HCT116 (cell line): ENCODE measurements around the gene ISM1. TPM values are rescaled to one million over a fixed set of nuclear protein-coding genes. Genes with fewer than 3 reads are reported as not detected.

Experiments used
- ATAC-seq: fragments of 200-7000 bp; cut with Tn5 transposase; 2 replicates; pipeline ENCODE4 v1.9.1; 2020; ENCODE audit warnings: mild to moderate bottlenecking, moderate library complexity
- BruUV-seq: library from RNA; stranded (reverse); fragments of 400-500 nt; replicated peaks from 2 replicates; lab custom pipeline; 2021; lab: Mats Ljungman, UMichigan
- CTCF ChIA-PET: fragments of 300-600 bp; sonication (Branson Sonifier 250); formaldehyde crosslinking; loops from one replicate; lab custom pipeline; 2021; ENCODE audit warnings: antibody characterized with exemption; lab: Charles Lee
- POLR2A ChIA-PET: fragments of 300-600, 350-600 bp; sonication (Branson Sonifier 250); formaldehyde crosslinking; loops from one replicate; lab custom pipeline; 2021; ENCODE audit warnings: antibody characterized with exemption; lab: Charles Lee
- RAD21 ChIA-PET, 2 experiments: fragments of 300-600 bp; sonication (Branson Sonifier 250); formaldehyde crosslinking; loops; one replicate each; lab custom pipeline; 2023; ENCODE audit warnings: low total read pairs in 2 of 2; ENCODE audit not compliant: uncharacterized antibody in 2 of 2, unreplicated experiment in 2 of 2, low non-redundant PET in 1 of 2; lab: Charles Lee
- DNase-seq: peaks from one replicate; pipeline ENCODE4 v3.0.0-alpha.2; 2010; ENCODE audit warnings: low read depth, low spot score
- H2AFZ ChIP-seq: fragments of 200-600 bp; shearing (Covaris generic), sonication (generic); 2 replicates; pipeline ENCODE4 v1.6.1; 2017; ENCODE audit warnings: low read depth, mixed run types, mixed read lengths, antibody characterized with exemption, low read length; ENCODE audit not compliant: poor library complexity, severe bottlenecking
- H3K27ac ChIP-seq: 2 replicates; pipeline ENCODE4 v1.5.1; 2012; ENCODE audit warnings: low read depth, low read length
- H3K27me3 ChIP-seq: fragments of 200-600 bp; sonication (generic); 2 replicates; pipeline ENCODE4 v1.6.1; 2016; ENCODE audit warnings: mixed run types, low read length, mixed read lengths; ENCODE audit not compliant: insufficient read depth
- H3K36me3 ChIP-seq, 2 experiments: fragments of 200-500 bp in 1 of 2; fragments of 200-600 bp in 1 of 2; sonication (Bioruptor generic) in 1 of 2; sonication (generic) in 1 of 2; 2 replicates each; pipeline versions ENCODE4 v1.5.1 to v1.6.1; 2014 to 2016; ENCODE audit warnings: low read length in 2 of 2, inconsistent platforms in 1 of 2, mixed read lengths in 1 of 2, mixed run types in 1 of 2; ENCODE audit not compliant: insufficient read depth in 2 of 2, control insufficient read depth in 1 of 2
- H3K4me1 ChIP-seq, 2 experiments: fragments of 200-600 bp in 1 of 2; sonication (generic) in 1 of 2; 2 replicates each; pipeline versions ENCODE4 v1.5.1 to v1.6.1; 2012 to 2017; ENCODE audit warnings: low read length in 2 of 2, inconsistent platforms in 1 of 2, mild to moderate bottlenecking in 1 of 2, mixed read lengths in 1 of 2, mixed run types in 1 of 2, moderate library complexity in 1 of 2; ENCODE audit not compliant: insufficient read depth in 2 of 2, control insufficient read depth in 1 of 2
- H3K4me2 ChIP-seq: fragments of 200-600 bp; sonication (generic); 2 replicates; pipeline ENCODE4 v1.6.1; 2017; ENCODE audit warnings: mixed run types, low read length, mixed read lengths
- H3K4me3 ChIP-seq, 2 experiments: fragments of 200-600 bp in 1 of 2; sonication (generic) in 1 of 2; replicated peaks in 1 of 2; 2 replicates each; pipeline ENCODE4 v1.5.1; 2011 to 2016; ENCODE audit warnings: low read length in 2 of 2, control low read depth in 1 of 2, low read depth in 1 of 2, mild to moderate bottlenecking in 1 of 2, mixed read lengths in 1 of 2, mixed run types in 1 of 2
- H3K79me2 ChIP-seq: fragments of 200-600 bp; sonication (generic); 2 replicates; pipeline ENCODE4 v1.6.1; 2017; ENCODE audit warnings: mild to moderate bottlenecking, mixed run types, low read length, moderate library complexity, mixed read lengths; ENCODE audit not compliant: insufficient read depth
- H3K9ac ChIP-seq: fragments of 200-600 bp; sonication (generic); 2 replicates; pipeline ENCODE4 v1.6.1; 2016; ENCODE audit warnings: low read length, mixed read lengths
- H3K9me2 ChIP-seq: fragments of 200-600 bp; sonication (generic), shearing (Covaris generic); 2 replicates; pipeline ENCODE4 v1.6.1; 2017; ENCODE audit warnings: mixed run types, mild to moderate bottlenecking, moderate library complexity; ENCODE audit not compliant: insufficient read depth
- H3K9me3 ChIP-seq, 2 experiments: fragments of 200-500 bp in 1 of 2; fragments of 200-600 bp in 1 of 2; sonication (Bioruptor generic) in 1 of 2; sonication (generic) in 1 of 2; 2 replicates each; pipeline ENCODE4 v1.6.1; 2014 to 2017; ENCODE audit warnings: low read length in 2 of 2, mixed read lengths in 2 of 2, inconsistent platforms in 1 of 2, low read depth in 1 of 2, mild to moderate bottlenecking in 1 of 2, mixed run types in 1 of 2, moderate library complexity in 1 of 2; ENCODE audit not compliant: control insufficient read depth in 1 of 2, insufficient read depth in 1 of 2
- H4K20me1 ChIP-seq: fragments of 200-600 bp; sonication (generic), shearing (Covaris generic); 2 replicates; pipeline ENCODE4 v1.6.1; 2017; ENCODE audit warnings: mixed run types, mild to moderate bottlenecking, moderate library complexity; ENCODE audit not compliant: insufficient read depth
- CEBPB ChIP-seq: IDR thresholded peaks from 2 replicates; pipeline ENCODE4 v1.6.1; 2012; ENCODE audit warnings: low read depth
- EGR1 ChIP-seq: IDR thresholded peaks from 2 replicates; pipeline ENCODE4 v1.6.1; 2012; ENCODE audit warnings: low read depth
- ELF1 ChIP-seq: IDR thresholded peaks from 2 replicates; pipeline ENCODE4 v1.6.1; 2012; ENCODE audit warnings: low read depth, borderline replicate concordance
- EZH2 ChIP-seq: fragments of 200-600 bp; sonication (generic); IDR thresholded peaks from 2 replicates; pipeline ENCODE4 v1.6.1; 2017; ENCODE audit warnings: antibody characterized with exemption, mixed run types
- RAD21 ChIP-seq: IDR thresholded peaks from 2 replicates; pipeline ENCODE4 v1.6.1; 2012; ENCODE audit warnings: low read depth, mild to moderate bottlenecking
- ZFX ChIP-seq: fragments of 450-650 bp; IDR thresholded peaks from 2 replicates; pipeline ENCODE4 v1.6.1; 2017
- intact Hi-C: fragments of 100-400 bp; cut with micrococcal nuclease; formaldehyde crosslinking; loops from 2 replicates; pipeline ENCODE4 v1.10.0; 2022
- total RNA-seq: library from RNA; stranded (reverse); gene quantifications from one replicate; pipeline ENCODE4 v1.2.1, GENCODE V29; 2021; ENCODE audit not compliant: unreplicated experiment
- TF ChIP-seq, protein P1 (sequence below): IDR thresholded peaks from 2 replicates; pipeline ENCODE4 v1.6.1; 2012
- TF ChIP-seq, protein P2 (sequence below): IDR thresholded peaks from 2 replicates; pipeline ENCODE4 v1.6.1; 2012
- TF ChIP-seq, protein P3 (sequence below), 3 experiments: fragments of 200-600 bp in 1 of 3; sonication (generic) in 1 of 3; IDR thresholded peaks in 2 of 3; conservative IDR thresholded peaks in 1 of 3; 2 replicates each; pipeline ENCODE4 v1.5.1; 2012 to 2017; ENCODE audit warnings: low read depth in 2 of 3, low read length in 2 of 3, antibody characterized with exemption in 1 of 3, borderline replicate concordance in 1 of 3, control low read depth in 1 of 3, mild to moderate bottlenecking in 1 of 3, mixed read lengths in 1 of 3, mixed run types in 1 of 3, moderate library complexity in 1 of 3; ENCODE audit not compliant: insufficient read depth in 1 of 3

The ISM1 gene
- total RNA-seq, 1 experiment from 2014 or later: 0.37 TPM

DNA sequence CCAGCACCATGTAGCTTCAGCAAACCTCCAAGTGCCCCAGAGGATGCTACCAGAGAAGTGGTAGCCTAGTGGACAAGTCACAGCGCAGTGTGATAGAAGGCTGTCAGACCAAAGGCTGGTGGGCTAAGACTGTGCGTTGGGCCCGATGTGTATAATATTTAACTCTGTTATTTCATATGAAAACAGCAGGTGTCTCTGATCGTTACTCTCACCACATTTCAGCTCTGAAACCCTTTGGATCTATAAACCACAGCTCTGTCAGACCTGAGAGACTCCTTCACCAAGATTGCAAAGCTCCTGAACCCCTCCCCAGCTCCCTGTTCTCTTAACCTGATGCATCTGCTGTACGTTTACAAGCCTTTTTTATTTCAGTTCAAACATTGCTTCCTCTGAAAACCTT is 43.8 kb downstream of the ISM1 start:
- POLR2A ChIA-PET: no interaction called here
- intact Hi-C loops: no loop called here
- Histone ChIP-seq H3K4me2 (no peak overlapping the region), H3K9ac (no peak overlapping the region), H3K79me2 (no peaks in the 10 kb centered on the region), H3K4me3 (no peak overlapping the region), H4K20me1 (no peaks in the 10 kb centered on the region), H3K4me1 (peaks cover 6 to 9% of the 10 kb centered on the region in 2 experiments; a peak in 3 of 4 replicates), H3K9me3 (no peaks in the 10 kb centered on the region), H3K9me2 (no peaks in the 10 kb centered on the region), H3K27ac (no peak overlapping the region), H3K27me3 (no peaks in the 10 kb centered on the region), H3K36me3 (no peaks in the 10 kb centered on the region), H2AFZ (no peak overlapping the region)
- TF ChIP-seq RAD21 (no peak), ZFX (no peak), ELF1 (no peak), EZH2 (no peak), EGR1 (no peak), CEBPB (no peak)
- TF ChIP-seq, protein P1, sequence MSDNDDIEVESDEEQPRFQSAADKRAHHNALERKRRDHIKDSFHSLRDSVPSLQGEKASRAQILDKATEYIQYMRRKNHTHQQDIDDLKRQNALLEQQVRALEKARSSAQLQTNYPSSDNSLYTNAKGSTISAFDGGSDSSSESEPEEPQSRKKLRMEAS: no peak
- TF ChIP-seq, protein P2, sequence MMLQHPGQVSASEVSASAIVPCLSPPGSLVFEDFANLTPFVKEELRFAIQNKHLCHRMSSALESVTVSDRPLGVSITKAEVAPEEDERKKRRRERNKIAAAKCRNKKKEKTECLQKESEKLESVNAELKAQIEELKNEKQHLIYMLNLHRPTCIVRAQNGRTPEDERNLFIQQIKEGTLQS: no peak
- TF ChIP-seq, protein P3, sequence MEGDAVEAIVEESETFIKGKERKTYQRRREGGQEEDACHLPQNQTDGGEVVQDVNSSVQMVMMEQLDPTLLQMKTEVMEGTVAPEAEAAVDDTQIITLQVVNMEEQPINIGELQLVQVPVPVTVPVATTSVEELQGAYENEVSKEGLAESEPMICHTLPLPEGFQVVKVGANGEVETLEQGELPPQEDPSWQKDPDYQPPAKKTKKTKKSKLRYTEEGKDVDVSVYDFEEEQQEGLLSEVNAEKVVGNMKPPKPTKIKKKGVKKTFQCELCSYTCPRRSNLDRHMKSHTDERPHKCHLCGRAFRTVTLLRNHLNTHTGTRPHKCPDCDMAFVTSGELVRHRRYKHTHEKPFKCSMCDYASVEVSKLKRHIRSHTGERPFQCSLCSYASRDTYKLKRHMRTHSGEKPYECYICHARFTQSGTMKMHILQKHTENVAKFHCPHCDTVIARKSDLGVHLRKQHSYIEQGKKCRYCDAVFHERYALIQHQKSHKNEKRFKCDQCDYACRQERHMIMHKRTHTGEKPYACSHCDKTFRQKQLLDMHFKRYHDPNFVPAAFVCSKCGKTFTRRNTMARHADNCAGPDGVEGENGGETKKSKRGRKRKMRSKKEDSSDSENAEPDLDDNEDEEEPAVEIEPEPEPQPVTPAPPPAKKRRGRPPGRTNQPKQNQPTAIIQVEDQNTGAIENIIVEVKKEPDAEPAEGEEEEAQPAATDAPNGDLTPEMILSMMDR (IDR thresholded peaks at IDR 0.05 in 2 of 3, conservative IDR thresholded peaks at IDR 0.05 in 1 of 3; ENCODE audit: borderline replicate concordance in 1 of 3, insufficient read depth in 1 of 3, low read depth in 2 of 3, low read length in 2 of 3): no peak
- BruUV-seq: no TSS peak
- ATAC-seq (no peak), DNase-seq (no peak)
- RAD21 ChIA-PET: no interaction called here
- CTCF ChIA-PET: interaction anchor here (1.9 kb wide), 1 partner anchor 38 kb away, joined by 4 read pairs; no protein-coding TSS in a partner anchor
